Erythroblast (primary cell): ENCODE data around the gene FAM72C.
"Not testable (repeated sequence)": the region's sequence is repeated elsewhere in the genome, so short reads cannot be mapped to it uniquely, and the experiment has no call there.

ENCODE experiments used
- GATA1 ChIP-seq: IDR thresholded peaks from 2 replicates; pipeline ENCODE4 v1.6.1; 2011; ENCODE audit warnings: low read depth, mild to moderate bottlenecking, control low read depth, low read length, moderate library complexity
- POLR2A ChIP-seq: IDR thresholded peaks from 2 replicates; pipeline ENCODE4 v1.6.1; 2011; ENCODE audit warnings: mild to moderate bottlenecking, low read length

DNA sequence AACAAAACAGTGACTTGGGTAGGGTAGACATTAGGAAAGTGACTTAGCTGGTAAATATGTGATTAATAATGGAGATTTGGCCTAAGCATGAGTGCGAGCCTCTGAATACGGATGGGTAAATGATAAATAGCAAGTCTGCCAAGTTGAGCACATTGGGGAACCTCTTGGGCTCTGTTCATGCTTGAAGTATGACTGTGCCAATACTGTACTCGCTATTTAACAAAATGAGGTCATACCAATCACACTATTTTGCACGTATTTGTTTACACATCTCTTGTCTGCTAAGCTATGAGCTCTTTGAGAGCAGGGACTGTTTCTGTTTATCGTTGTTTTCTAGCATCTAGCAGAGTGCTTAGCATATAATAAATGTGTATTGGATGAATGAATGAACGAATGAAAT lies 24.2 kb upstream of the FAM72C start:
- TF ChIP-seq POLR2A, GATA1: not testable (repeated sequence)
